Ammon's horn (tissue), 1 donor: ENCODE measurements around the gene RPL38.

Experiments used
- DNase-seq: peaks from one replicate; pipeline ENCODE4 v3.0.0-alpha.2; 2016; ENCODE audit warnings: low spot score

RPL38 gene

GRCh38 chr17:74250324-74250995 is 47.0 kb downstream of the RPL38 start:
- DNase-seq = no peak

GRCh38 chr17:74251051-74251450 is 47.6 kb downstream of the RPL38 start:
- no peak for DNase-seq

GRCh38 chr17:74251569-74251968 is 48.1 kb downstream of the RPL38 start:
- DNase-seq = no peak

GRCh38 chr17:74252211-74252610 is 48.7 kb downstream of the RPL38 start:
- no peak for DNase-seq

- no peak for DNase-seq
Observed at GRCh38 chr17:74253036-74253435, 49.6 kb downstream of the RPL38 start.

GRCh38 chr17:74257311-74257710 is 53.8 kb downstream of the RPL38 start:
- DNase-seq = no peak

GRCh38 chr17:74259667-74260524 is 56.4 kb downstream of the RPL38 start:
- no peak for DNase-seq
